ENCODE measurements around the gene CNOT8.

Gene CNOT8

GRCh38 chr5:154865466-154866184 is 7.2 kb downstream of the CNOT8 start:
- DNase-seq (ENCODE audit: low read depth): no peak
- no peak overlapping the region for H3K4me3 ChIP-seq (ENCODE audit: low read length)
- TF ChIP-seq CTCF (conservative IDR thresholded peaks at IDR 0.05; ENCODE audit: low read length): no peak

GRCh38 chr5:154866841-154867240 is 8.4 kb downstream of the CNOT8 start:
- H3K4me3 ChIP-seq (ENCODE audit: low read length): no peak overlapping the region
- DNase-seq (ENCODE audit: low read depth): no peak
- TF ChIP-seq CTCF (conservative IDR thresholded peaks at IDR 0.05; ENCODE audit: low read length): no peak

GRCh38 chr5:154868702-154869101 is 10.3 kb downstream of the CNOT8 start:
- no peak for DNase-seq (ENCODE audit: low read depth)
- TF ChIP-seq CTCF (conservative IDR thresholded peaks at IDR 0.05; ENCODE audit: low read length): no peak

GRCh38 chr5:154871734-154872133 is 13.3 kb downstream of the CNOT8 start:
- DNase-seq (ENCODE audit: low read depth): no peak
- no peak for TF ChIP-seq CTCF (conservative IDR thresholded peaks at IDR 0.05; ENCODE audit: low read length)
- H3K4me3 ChIP-seq (ENCODE audit: low read length): no peak overlapping the region

More at GRCh38 chr5:154868702-154869101, 10.3 kb downstream of the CNOT8 start:
- no peak overlapping the region for H3K4me3 ChIP-seq (ENCODE audit: low read length)

- no peak overlapping the region for H3K4me3 ChIP-seq (ENCODE audit: low read length)
- DNase-seq (ENCODE audit: low read depth): no peak
- no peak for TF ChIP-seq CTCF (conservative IDR thresholded peaks at IDR 0.05; ENCODE audit: low read length)
These were observed 15.4 kb downstream of the CNOT8 start for GRCh38 chr5:154873791-154874331.

GRCh38 chr5:154878642-154879335 is 20.4 kb downstream of the CNOT8 start:
- TF ChIP-seq CTCF (conservative IDR thresholded peaks at IDR 0.05; ENCODE audit: low read length): no peak
- no peak overlapping the region for H3K4me3 ChIP-seq (ENCODE audit: low read length)
- no peak for DNase-seq (ENCODE audit: low read depth)

GRCh38 chr5:154881986-154882385 is 23.6 kb downstream of the CNOT8 start:
- TF ChIP-seq CTCF (conservative IDR thresholded peaks at IDR 0.05; ENCODE audit: low read length): no peak
- no peak overlapping the region for H3K4me3 ChIP-seq (ENCODE audit: low read length)
- DNase-seq (ENCODE audit: low read depth): no peak
